A673 (cell line): ENCODE data around the gene SMAP2.

Source experiments
- CTCF ChIP-seq: fragments of 300-800, 200-600 bp; sonication (generic); conservative IDR thresholded peaks from 2 replicates; pipeline ENCODE4 v1.5.1; 2017; ENCODE audit warnings: low read depth, mild to moderate bottlenecking, antibody characterized with exemption, low read length, moderate library complexity, mixed read lengths
- EZH2 ChIP-seq: fragments of 200-600 bp; sonication (generic); IDR thresholded peaks from 2 replicates; pipeline ENCODE4 v1.6.1; 2017; ENCODE audit warnings: borderline replicate concordance, low read depth, mild to moderate bottlenecking, mixed read lengths, antibody characterized with exemption, low read length; ENCODE audit not compliant: poor library complexity, severe bottlenecking

GRCh38 chr1:40397258-40397657 lies 23.7 kb downstream of the SMAP2 start:
- no peak for TF ChIP-seq CTCF
- TF ChIP-seq EZH2: no peak
